Astrocyte (in vitro differentiated cells and primary cell): Measurements from ENCODE around the gene MAP7D2.

Experiments
- CTCF ChIP-seq: IDR thresholded peaks from 2 replicates; pipeline ENCODE4 v1.5.1; 2011; ENCODE audit warnings: low read depth, mild to moderate bottlenecking, inconsistent platforms, low read length, moderate library complexity; ENCODE audit not compliant: insufficient read depth
- EZH2 ChIP-seq: IDR thresholded peaks from 2 replicates; pipeline ENCODE4 v1.6.1; 2012; ENCODE audit warnings: mild to moderate bottlenecking, low read length, inconsistent platforms; ENCODE audit not compliant: insufficient read depth

DNA sequence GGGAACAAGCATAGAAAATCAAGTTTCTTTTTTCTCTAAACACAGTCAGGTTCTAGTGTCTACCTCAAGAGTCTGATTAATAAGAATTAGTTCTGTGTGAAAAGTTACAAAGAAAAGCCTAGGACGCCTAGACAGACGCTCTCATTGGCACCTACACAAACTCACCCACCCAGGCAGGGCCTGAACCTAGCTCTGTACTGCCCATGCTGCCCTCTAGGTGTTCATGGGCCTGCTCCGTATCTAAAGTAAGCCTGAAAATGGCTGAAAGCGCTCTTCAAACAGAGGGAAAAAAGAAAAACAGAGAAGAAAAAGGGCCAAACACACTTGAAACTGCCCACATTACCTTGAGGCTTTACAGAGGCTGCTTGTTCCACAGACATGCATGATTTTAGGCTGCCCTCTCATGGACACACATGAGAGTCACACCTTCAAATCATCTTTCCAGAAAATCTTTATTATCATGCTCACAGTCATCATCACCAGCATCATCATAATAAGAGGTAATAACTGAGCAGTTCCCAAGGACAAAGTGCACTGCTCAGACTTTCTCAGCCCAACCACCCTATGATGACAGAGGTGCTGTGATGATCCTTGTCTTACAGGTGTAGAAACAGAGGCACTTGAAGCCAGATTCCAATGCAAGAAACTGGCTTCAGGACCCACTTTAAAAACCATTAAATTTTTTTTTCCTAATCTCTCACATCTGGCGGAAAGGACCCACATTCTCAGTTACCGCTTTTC lies 49.6 kb downstream of the MAP7D2 start:
- TF ChIP-seq CTCF (peak; percentile 53), EZH2 (no peak)
